ENCODE results near the gene TACC2. TPM values are rescaled to one million over a fixed set of nuclear protein-coding genes. Genes with fewer than 3 reads are reported as not detected.

The TACC2 gene
- total RNA-seq, 4 donors from 2014 or later = 11.5 to 73.0 (median 14.5) TPM

- H3K4me3 ChIP-seq = no peak overlapping the region
- H3K9me3 ChIP-seq = no peaks in the 10 kb centered on the region
- H3K36me3 ChIP-seq = no peaks in the 10 kb centered on the region
- TF ChIP-seq CTCF (IDR thresholded peaks at IDR 0.05) (no peak), POLR2A (IDR thresholded peaks at IDR 0.05) (no peak)
- no peaks in the 10 kb centered on the region for H3K4me1 ChIP-seq
- H3K27ac ChIP-seq = no peak overlapping the region
- H3K27me3 ChIP-seq = no peaks in the 10 kb centered on the region
- intact Hi-C loops (cut with DNase I; ENCODE audit: low total_unique reads) = loop anchor here (5.0 kb wide), 1 partner anchor 61 kb away; no protein-coding TSS in a partner anchor
- DNase-seq = no peak
Measured at GRCh38 chr10:122050811-122051210, 61.8 kb downstream of the TACC2 start.

DNA sequence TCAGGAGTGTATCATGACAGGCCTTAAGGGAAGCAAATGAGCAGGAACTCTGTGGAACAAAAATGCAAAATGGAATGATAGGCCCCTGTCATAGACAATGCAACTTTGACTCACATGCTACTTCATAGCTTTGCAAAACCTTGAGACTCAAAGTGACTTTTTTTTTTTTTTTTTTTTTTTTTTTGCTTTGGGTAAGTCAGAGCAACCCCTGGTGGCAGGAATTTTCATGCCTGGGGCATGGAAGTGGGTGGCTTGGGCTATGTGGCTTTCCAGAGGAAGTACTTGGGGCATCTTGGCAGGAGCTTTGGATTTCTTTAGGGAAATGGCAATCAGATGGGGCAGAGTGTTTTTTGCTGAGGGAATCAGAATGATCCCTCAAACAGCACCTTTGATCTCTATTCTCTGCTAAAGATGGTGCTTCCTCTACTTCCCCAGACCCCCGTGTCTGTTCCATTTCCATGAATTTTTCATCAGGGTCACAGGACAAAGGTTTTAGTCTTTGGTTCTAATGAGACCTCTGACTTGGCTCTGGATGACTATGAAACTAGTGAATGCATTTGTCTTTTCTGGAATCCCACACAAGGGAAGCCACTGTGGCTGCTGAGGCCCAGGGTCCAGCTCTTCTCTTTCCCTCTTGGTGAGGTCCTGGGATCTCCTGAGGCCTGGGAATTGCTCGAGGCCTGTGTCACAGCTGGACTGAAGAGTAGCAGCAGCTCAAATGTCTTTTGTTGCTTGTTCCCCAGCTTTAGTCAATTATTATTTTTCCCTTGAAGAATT is 62.8 kb downstream of the TACC2 start:
- H3K4me3 ChIP-seq = no peak overlapping the region
- H3K27ac ChIP-seq = no peak overlapping the region
- DNase-seq = peak; percentile 25 to 56
- no peaks in the 10 kb centered on the region for H3K9me3 ChIP-seq
- intact Hi-C loops (cut with DNase I; ENCODE audit: low total_unique reads) = loop anchor here (5.0 kb wide), 1 partner anchor 61 kb away; no protein-coding TSS in a partner anchor
- H3K4me1 ChIP-seq = no peaks in the 10 kb centered on the region
- no peaks in the 10 kb centered on the region for H3K27me3 ChIP-seq
- no peaks in the 10 kb centered on the region for H3K36me3 ChIP-seq
- TF ChIP-seq CTCF (IDR thresholded peaks at IDR 0.05) (peak; percentile 27 to 54 (median 38)), POLR2A (IDR thresholded peaks at IDR 0.05) (no peak)

- no peak for DNase-seq
- Histone ChIP-seq H3K27ac (no peak overlapping the region), H3K9me3 (no peaks in the 10 kb centered on the region), H3K27me3 (no peaks in the 10 kb centered on the region), H3K4me1 (no peaks in the 10 kb centered on the region), H3K36me3 (no peaks in the 10 kb centered on the region), H3K4me3 (no peak overlapping the region)
- intact Hi-C loops (cut with DNase I; ENCODE audit: low total_unique reads) = loop anchor here (5.0 kb wide), 1 partner anchor 60 kb away; no protein-coding TSS in a partner anchor
- TF ChIP-seq POLR2A (IDR thresholded peaks at IDR 0.05) (no peak), CTCF (IDR thresholded peaks at IDR 0.05) (no peak)
Measured at GRCh38 chr10:122052701-122053100, 63.7 kb downstream of the TACC2 start.

DNA sequence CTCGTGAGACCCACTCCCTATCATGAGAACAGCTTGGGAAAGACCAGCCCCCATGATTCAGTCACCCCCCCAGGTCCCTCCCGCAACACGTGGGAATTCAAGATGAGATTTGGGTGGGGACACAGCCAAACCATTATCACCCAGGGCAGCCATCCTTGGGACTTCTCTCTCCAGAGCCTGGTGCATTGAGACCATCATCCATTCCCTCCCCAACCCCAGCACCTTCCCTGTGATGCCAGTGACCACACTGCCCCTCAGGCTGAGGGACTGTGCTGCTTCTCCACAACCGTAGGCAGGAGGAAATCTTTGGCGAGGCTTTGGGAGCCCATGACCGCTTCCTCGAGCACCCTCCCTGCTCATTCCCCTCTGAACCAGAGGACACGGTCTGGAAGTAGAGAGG is 64.4 kb downstream of the TACC2 start:
- DNase-seq = no peak
- H3K27ac ChIP-seq = peak overlapping the region in 1 of 2 donors; percentile 3

More for the DNA sequence above, 64.4 kb downstream of the TACC2 start:
- Histone ChIP-seq H3K4me3 (no peak overlapping the region), H3K27me3 (no peaks in the 10 kb centered on the region), H3K9me3 (no peaks in the 10 kb centered on the region), H3K4me1 (no peaks in the 10 kb centered on the region), H3K36me3 (no peaks in the 10 kb centered on the region)
- intact Hi-C loops (cut with DNase I; ENCODE audit: low total_unique reads) = loop anchor here (5.0 kb wide), 1 partner anchor 59 kb away; no protein-coding TSS in a partner anchor
- no peak for TF ChIP-seq POLR2A (IDR thresholded peaks at IDR 0.05)
- TF ChIP-seq CTCF (IDR thresholded peaks at IDR 0.05) = no peak
